Central memory CD4-positive, alpha-beta T cell (primary cell): ENCODE data around the gene RUNDC1.
A peak's percentile ranks its signal among the peaks of the same experiment; 100 is the strongest.
"Not testable (repeated sequence)": the region's sequence is repeated elsewhere in the genome, so short reads cannot be mapped to it uniquely, and the experiment has no call there.

Source experiments
- DNase-seq: peaks from one replicate; pipeline ENCODE4 v3.0.0; 2022

RUNDC1 gene

GRCh38 chr17:42992872-42993271, 12.5 kb downstream of the RUNDC1 start:
- DNase-seq: no peak

- not testable (repeated sequence) for DNase-seq
Measured at GRCh38 chr17:42993913-42994312, 13.5 kb downstream of the RUNDC1 start.

GRCh38 chr17:42997390-42997983, 17.1 kb downstream of the RUNDC1 start:
- no peak for DNase-seq

GRCh38 chr17:42997984-42998938, 17.9 kb downstream of the RUNDC1 start, which contains the start of gene RPL27:
RPL27 (plus strand) TSS chr17:42998419; CDS start chr17:42998751, 332 bp downstream.
- peak; percentile 98 for DNase-seq

- no peak for DNase-seq
Measured at GRCh38 chr17:42999003-42999525, 18.7 kb downstream of the RUNDC1 start.

- not testable (repeated sequence) for DNase-seq
Measured at GRCh38 chr17:43000894-43001293, 20.5 kb downstream of the RUNDC1 start.

GRCh38 chr17:43003542-43004172, 23.3 kb downstream of the RUNDC1 start:
- no peak for DNase-seq

GRCh38 chr17:43006639-43007551, 26.5 kb downstream of the RUNDC1 start, which contains the start of gene IFI35:
IFI35 (plus strand) TSS chr17:43006784; CDS start chr17:43006948, 164 bp downstream.
- DNase-seq: peak; percentile 81

GRCh38 chr17:43010667-43011308, 30.4 kb downstream of the RUNDC1 start:
- DNase-seq: no peak

- DNase-seq: no peak
Measured at GRCh38 chr17:43011728-43012472, 31.5 kb downstream of the RUNDC1 start.

GRCh38 chr17:43013296-43013695, 32.9 kb downstream of the RUNDC1 start:
- no peak for DNase-seq

GRCh38 chr17:43014020-43014648, 33.8 kb downstream of the RUNDC1 start:
- no peak for DNase-seq

- no peak for DNase-seq
Measured at GRCh38 chr17:43014649-43015542, 34.5 kb downstream of the RUNDC1 start.

- no peak for DNase-seq
Measured at GRCh38 chr17:43015579-43015978, 35.2 kb downstream of the RUNDC1 start.

GRCh38 chr17:43016216-43016615, 35.9 kb downstream of the RUNDC1 start:
- DNase-seq: no peak

- DNase-seq: peak; percentile 55
Measured at GRCh38 chr17:43018008-43018853, 37.9 kb downstream of the RUNDC1 start.

- DNase-seq: no peak
Measured at GRCh38 chr17:43018932-43019331, 38.6 kb downstream of the RUNDC1 start.

- no peak for DNase-seq
Measured at GRCh38 chr17:43019418-43019817, 39.1 kb downstream of the RUNDC1 start.
